Measurements from ENCODE around the gene NDRG2.
"Not testable (repeated sequence)": the region's sequence is repeated elsewhere in the genome, so short reads cannot be mapped to it uniquely, and the experiment has no call there.

DNA sequence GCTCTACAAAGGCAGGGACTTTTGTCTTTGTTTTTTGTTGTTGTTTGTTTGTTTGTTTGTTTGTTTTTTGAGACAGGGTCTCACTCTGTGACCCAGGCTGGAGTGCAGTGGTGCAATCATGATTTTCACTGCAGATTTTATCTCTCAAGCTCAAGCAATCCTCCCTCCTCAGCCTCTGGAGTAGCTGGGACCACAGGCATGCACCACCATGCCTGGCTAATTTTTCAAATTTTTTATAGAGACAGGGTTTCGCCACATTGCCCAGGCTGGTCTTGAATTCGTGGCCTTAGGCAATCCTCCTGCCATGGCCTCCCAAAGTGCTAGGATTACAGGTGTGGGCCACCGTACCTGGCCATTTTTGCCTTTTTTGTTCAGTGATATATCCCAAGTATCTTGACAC is 16.1 kb upstream of the NDRG2 start:
- TF ChIP-seq, protein P1, sequence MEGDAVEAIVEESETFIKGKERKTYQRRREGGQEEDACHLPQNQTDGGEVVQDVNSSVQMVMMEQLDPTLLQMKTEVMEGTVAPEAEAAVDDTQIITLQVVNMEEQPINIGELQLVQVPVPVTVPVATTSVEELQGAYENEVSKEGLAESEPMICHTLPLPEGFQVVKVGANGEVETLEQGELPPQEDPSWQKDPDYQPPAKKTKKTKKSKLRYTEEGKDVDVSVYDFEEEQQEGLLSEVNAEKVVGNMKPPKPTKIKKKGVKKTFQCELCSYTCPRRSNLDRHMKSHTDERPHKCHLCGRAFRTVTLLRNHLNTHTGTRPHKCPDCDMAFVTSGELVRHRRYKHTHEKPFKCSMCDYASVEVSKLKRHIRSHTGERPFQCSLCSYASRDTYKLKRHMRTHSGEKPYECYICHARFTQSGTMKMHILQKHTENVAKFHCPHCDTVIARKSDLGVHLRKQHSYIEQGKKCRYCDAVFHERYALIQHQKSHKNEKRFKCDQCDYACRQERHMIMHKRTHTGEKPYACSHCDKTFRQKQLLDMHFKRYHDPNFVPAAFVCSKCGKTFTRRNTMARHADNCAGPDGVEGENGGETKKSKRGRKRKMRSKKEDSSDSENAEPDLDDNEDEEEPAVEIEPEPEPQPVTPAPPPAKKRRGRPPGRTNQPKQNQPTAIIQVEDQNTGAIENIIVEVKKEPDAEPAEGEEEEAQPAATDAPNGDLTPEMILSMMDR (tag by site-specific recombination; IDR thresholded peaks at IDR 0.05), result not testable (repeated sequence)
- TF ChIP-seq, protein P2, sequence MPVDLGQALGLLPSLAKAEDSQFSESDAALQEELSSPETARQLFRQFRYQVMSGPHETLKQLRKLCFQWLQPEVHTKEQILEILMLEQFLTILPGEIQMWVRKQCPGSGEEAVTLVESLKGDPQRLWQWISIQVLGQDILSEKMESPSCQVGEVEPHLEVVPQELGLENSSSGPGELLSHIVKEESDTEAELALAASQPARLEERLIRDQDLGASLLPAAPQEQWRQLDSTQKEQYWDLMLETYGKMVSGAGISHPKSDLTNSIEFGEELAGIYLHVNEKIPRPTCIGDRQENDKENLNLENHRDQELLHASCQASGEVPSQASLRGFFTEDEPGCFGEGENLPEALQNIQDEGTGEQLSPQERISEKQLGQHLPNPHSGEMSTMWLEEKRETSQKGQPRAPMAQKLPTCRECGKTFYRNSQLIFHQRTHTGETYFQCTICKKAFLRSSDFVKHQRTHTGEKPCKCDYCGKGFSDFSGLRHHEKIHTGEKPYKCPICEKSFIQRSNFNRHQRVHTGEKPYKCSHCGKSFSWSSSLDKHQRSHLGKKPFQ (tag by site-specific recombination; IDR thresholded peaks at IDR 0.05), result not testable (repeated sequence)
